GM12878 (cell line): ENCODE results near the gene HAAO. TPM values are rescaled to one million over a fixed set of nuclear protein-coding genes. Genes with fewer than 3 reads are reported as not detected.

Experiments
- ATAC-seq: fragments of 200-7000 bp; cut with Tn5 transposase; 3 replicates; pipeline ENCODE4 v1.9.1; 2020; ENCODE audit warnings: mild to moderate bottlenecking, moderate library complexity
- BruUV-seq: library from RNA; stranded (reverse); fragments of 400-500 nt; replicated peaks from 2 replicates; lab custom pipeline; 2021; lab: Mats Ljungman, UMichigan
- CTCF ChIA-PET: fragments of 300-600 bp; sonication (Branson Sonifier 250); formaldehyde crosslinking; extraction: SDS; loops from one replicate; lab custom pipeline; 2021; ENCODE audit warnings: inconsistent platforms; lab: Yijun Ruan, JAX
- POLR2A ChIA-PET: fragments of 350-600 bp; formaldehyde crosslinking; extraction: SDS; loops from one replicate; lab custom pipeline; 2021; ENCODE audit warnings: inconsistent platforms; lab: Charles Lee
- RAD21 ChIA-PET: fragments of 300-600 bp; sonication (Branson Sonifier 250); formaldehyde crosslinking; loops from one replicate; lab custom pipeline; 2023; ENCODE audit warnings: antibody characterized with exemption; ENCODE audit not compliant: unreplicated experiment; lab: Charles Lee
- SMC1A ChIA-PET: fragments of 300-600 bp; sonication (Branson Sonifier 250); formaldehyde crosslinking; loops from one replicate; lab custom pipeline; 2023; ENCODE audit not compliant: unreplicated experiment, uncharacterized antibody; lab: Charles Lee
- DNase-seq: peaks from one replicate; pipeline ENCODE4 v3.0.0-alpha.2; 2011; ENCODE audit warnings: low read depth, low spot score
- FAIRE-seq: peaks from 3 replicates; lab custom pipeline; 2011; peaks lifted over from hg19 to GRCh38; lab: Jason Lieb, UNC
- H2AFZ ChIP-seq: 2 replicates; pipeline ENCODE4 v1.6.0; 2011; ENCODE audit warnings: low read depth, low read length, control low read depth; ENCODE audit not compliant: control insufficient read depth
- H3K27ac ChIP-seq: 2 replicates; pipeline ENCODE4 v1.5.1; 2011; ENCODE audit warnings: control low read depth; ENCODE audit not compliant: control insufficient read depth, insufficient read depth
- H3K27me3 ChIP-seq, 2 experiments: replicated peaks in 1 of 2; 2 replicates each; pipeline versions ENCODE4 v1.6.0 to v1.6.1; 2011; ENCODE audit warnings: low read length in 1 of 2; ENCODE audit not compliant: control insufficient read depth in 2 of 2, insufficient read depth in 2 of 2
- H3K36me3 ChIP-seq, 2 experiments: 2 replicates each; pipeline ENCODE4 v1.5.1; 2011; ENCODE audit warnings: low read length in 1 of 2; ENCODE audit not compliant: control insufficient read depth in 2 of 2, insufficient read depth in 2 of 2
- H3K4me1 ChIP-seq: 2 replicates; pipeline ENCODE4 v1.6.1; 2011; ENCODE audit warnings: mild to moderate bottlenecking, low read length, moderate library complexity, mixed read lengths; ENCODE audit not compliant: control insufficient read depth, insufficient read depth
- H3K4me2 ChIP-seq: 2 replicates; pipeline ENCODE4 v1.6.0; 2011; ENCODE audit warnings: control low read depth; ENCODE audit not compliant: control insufficient read depth, insufficient read depth
- H3K4me3 ChIP-seq: fragments of 200-600 bp; sonication (generic); 2 replicates; pipeline ENCODE4 v1.5.1; 2016
- H3K79me2 ChIP-seq: 2 replicates; pipeline ENCODE4 v1.6.0; 2011; ENCODE audit warnings: low read length; ENCODE audit not compliant: control insufficient read depth, insufficient read depth
- H3K9ac ChIP-seq: 2 replicates; pipeline ENCODE4 v1.8.0; 2011; ENCODE audit warnings: low read length, control low read depth, mixed read lengths; ENCODE audit not compliant: control insufficient read depth, insufficient read depth
- H3K9me3 ChIP-seq: replicated peaks from 3 replicates; pipeline ENCODE4 v1.5.1; 2011; ENCODE audit warnings: mild to moderate bottlenecking, low read length; ENCODE audit not compliant: control insufficient read depth, insufficient read depth
- H4K20me1 ChIP-seq: 2 replicates; pipeline ENCODE4 v1.6.0; 2011; ENCODE audit not compliant: control insufficient read depth, insufficient read depth
- ATF3 ChIP-seq: IDR thresholded peaks from 2 replicates; pipeline ENCODE4 v1.6.1; 2011; ENCODE audit warnings: low read depth, mild to moderate bottlenecking, low read length, moderate library complexity, borderline replicate concordance; ENCODE audit errors: extremely low read depth
- ATF7 ChIP-seq: fragments of 450-650 bp; IDR thresholded peaks from 2 replicates; pipeline ENCODE4 v1.6.1; 2016; ENCODE audit warnings: low read depth, mild to moderate bottlenecking
- BACH1 ChIP-seq: fragments of 450-650 bp; IDR thresholded peaks from 2 replicates; pipeline ENCODE4 v1.6.1; 2017; ENCODE audit warnings: mild to moderate bottlenecking, borderline replicate concordance
- CREB1 ChIP-seq: IDR thresholded peaks from 2 replicates; pipeline ENCODE4 v1.6.1; 2012; ENCODE audit warnings: low read depth, mild to moderate bottlenecking, inconsistent platforms
- CREM ChIP-seq: IDR thresholded peaks from 2 replicates; pipeline ENCODE4 v1.6.1; 2014; ENCODE audit warnings: antibody characterized with exemption, low read depth
- IKZF1 ChIP-seq: fragments of 450-650 bp; conservative IDR thresholded peaks from 2 replicates; pipeline ENCODE4 v1.6.1; 2017; ENCODE audit warnings: antibody characterized with exemption, mild to moderate bottlenecking
- IRF3 ChIP-seq: fragments of 450-650 bp; IDR thresholded peaks from 2 replicates; pipeline ENCODE4 v1.6.1; 2014; ENCODE audit warnings: mild to moderate bottlenecking
- KAT2A ChIP-seq: conservative IDR thresholded peaks from 2 replicates; pipeline ENCODE4 v1.6.1; 2011; ENCODE audit warnings: low read depth, low read length; ENCODE audit not compliant: control insufficient read depth
- NFIC ChIP-seq: IDR thresholded peaks from 2 replicates; pipeline ENCODE4 v1.6.1; 2012; ENCODE audit warnings: low read depth, mild to moderate bottlenecking, inconsistent platforms, low read length, moderate library complexity
- PAX8 ChIP-seq: fragments of 450-650 bp; IDR thresholded peaks from 2 replicates; pipeline ENCODE4 v1.6.1; 2017; ENCODE audit warnings: mild to moderate bottlenecking, moderate library complexity
- SIX5 ChIP-seq: IDR thresholded peaks from 2 replicates; pipeline ENCODE4 v1.6.1; 2011; ENCODE audit warnings: mild to moderate bottlenecking, low read depth, low read length, moderate library complexity; ENCODE audit not compliant: severe bottlenecking
- TCF3 ChIP-seq: IDR thresholded peaks from 2 replicates; pipeline ENCODE4 v1.6.1; 2012; ENCODE audit warnings: low read depth, mild to moderate bottlenecking, low read length, borderline replicate concordance; ENCODE audit not compliant: insufficient read depth
- WGBS: methylation state at CpG from one replicate; pipeline ENCODE4 v1.1.6; 2016; ENCODE audit warnings: low lambda C conversion rate; ENCODE audit not compliant: insufficient replicate concordance, insufficient coverage; ENCODE audit errors: missing lambda C conversion rate; 5-methylcytosine and 5-hydroxymethylcytosine counted together
- in situ Hi-C: fragments of 300-500 bp; cut with MboI; formaldehyde crosslinking; loops from 9 replicates; pipeline ENCODE4 v1.14.3; 2018; ENCODE audit warnings: mixed read lengths
- intact Hi-C: fragments of 100-400 bp; cut with micrococcal nuclease; formaldehyde crosslinking; loops from one replicate; pipeline ENCODE4 v1.14.2; 2022; ENCODE audit not compliant: unreplicated experiment
- polyA plus RNA-seq, 11 experiments: library from polyadenylated mRNA; depleted of rRNA in 4 of 11; unstranded in 6 of 11; stranded (reverse) in 5 of 11; fragments of >200 nt; fragmentation: Nextera tagmentation in 4 of 11; fragmentation: Illumina TruSeq in 1 of 11; extraction: Ambion mirVana in 4 of 11; extraction: Trizol in 1 of 11; gene quantifications; 1 replicate in 1 of 11; 2 replicates in 10 of 11; pipeline versions ENCODE4 v1.2.1 to v1.2.3, GENCODE V29; 2011 to 2016; ENCODE audit warnings: inconsistent platforms in 2 of 11, missing spikeins in 2 of 11, low read depth in 1 of 11
- total RNA-seq, 4 experiments: library from RNA; depleted of rRNA in 3 of 4; stranded (reverse); fragments of >200 nt in 3 of 4; fragmentation: Illumina TruSeq in 1 of 4; extraction: Trizol in 1 of 4; gene quantifications; 2 replicates each; pipeline versions ENCODE4 v1.2.1 to v1.2.3, GENCODE V29; 2013 to 2021
- TF ChIP-seq, protein P1 (sequence below): fragments of 150-350 bp; IDR thresholded peaks from 2 replicates; pipeline ENCODE4 v1.6.1; 2016; ENCODE audit warnings: low read depth, low read length

HAAO gene
- total and polyA plus RNA-seq, 10 of the 15 experiments (the other 5 are each of a cell fraction or from before 2014, with no cell fraction given) = 4.3 to 58.7 (median 26.8) TPM

DNA sequence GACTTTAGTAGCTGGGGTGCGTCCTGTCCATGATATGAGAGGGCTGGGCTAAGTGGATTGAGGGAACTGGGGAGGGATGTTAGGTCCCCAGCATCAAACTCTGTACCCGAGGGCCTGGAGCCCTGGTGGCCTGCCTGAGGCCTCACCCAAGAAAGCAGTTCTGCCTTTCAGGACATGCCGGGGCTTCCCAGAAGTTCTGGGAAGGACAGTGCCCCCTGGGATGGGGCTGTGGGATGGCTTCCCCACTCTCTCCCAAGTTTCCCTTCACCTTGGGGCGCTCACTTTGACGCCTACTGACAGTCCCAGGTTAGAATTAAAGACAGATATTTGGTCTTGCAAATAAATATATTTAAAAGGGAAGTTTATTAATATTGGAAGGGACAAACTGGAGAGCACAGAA is 30.2 kb downstream of the HAAO start:
- POLR2A ChIA-PET = no interaction called here
- ATAC-seq = no peak
- no peak overlapping the region for H2AFZ ChIP-seq
- no peaks in the 10 kb centered on the region for H3K27me3 ChIP-seq
- no peaks in the 10 kb centered on the region for H3K79me2 ChIP-seq
- H4K20me1 ChIP-seq = no peaks in the 10 kb centered on the region
- no TSS peak for BruUV-seq
- TF ChIP-seq PAX8 = no peak
- TF ChIP-seq CREM = no peak
- TF ChIP-seq IRF3 = no peak
- TF ChIP-seq CREB1 = no peak
- TF ChIP-seq, all 136 proteins: peak for 0
- FAIRE-seq (no peak), DNase-seq (no peak)
- 94% methylated on average over 5 of the region's 5 CpGs for WGBS
- Histone ChIP-seq H3K9ac (no peak overlapping the region), H3K9me3 (no peaks in the 10 kb centered on the region), H3K27ac (no peak overlapping the region), H3K4me1 (no peaks in the 10 kb centered on the region), H3K4me2 (no peak overlapping the region), H3K36me3 (no peaks in the 10 kb centered on the region; a peak in 1 of 4 replicates), H3K4me3 (no peak overlapping the region)
- CTCF ChIA-PET = no interaction called here
- SMC1A ChIA-PET = no interaction called here
- in situ Hi-C loops (no loop called here), intact Hi-C loops (no loop called here)
- RAD21 ChIA-PET = no interaction called here

GRCh38 chr2:42761554-42761953 is 30.8 kb downstream of the HAAO start:
- Histone ChIP-seq H3K27me3 (no peaks in the 10 kb centered on the region), H3K79me2 (no peaks in the 10 kb centered on the region), H2AFZ (no peak overlapping the region), H3K27ac (no peak overlapping the region), H3K9ac (no peak overlapping the region), H3K36me3 (no peaks in the 10 kb centered on the region; a peak in 1 of 4 replicates), H3K4me1 (no peaks in the 10 kb centered on the region), H3K4me3 (no peak overlapping the region), H3K9me3 (no peaks in the 10 kb centered on the region), H4K20me1 (no peaks in the 10 kb centered on the region), H3K4me2 (no peak overlapping the region)
- intact Hi-C loops = no loop called here
- POLR2A ChIA-PET = no interaction called here
- BruUV-seq = no TSS peak
- FAIRE-seq (no peak), ATAC-seq (no peak), DNase-seq (no peak)
- RAD21 ChIA-PET = no interaction called here
- TF ChIP-seq SIX5 = no peak
- TF ChIP-seq BACH1 = no peak
- TF ChIP-seq NFIC = no peak
- no peak for TF ChIP-seq KAT2A
- TF ChIP-seq, protein P1, sequence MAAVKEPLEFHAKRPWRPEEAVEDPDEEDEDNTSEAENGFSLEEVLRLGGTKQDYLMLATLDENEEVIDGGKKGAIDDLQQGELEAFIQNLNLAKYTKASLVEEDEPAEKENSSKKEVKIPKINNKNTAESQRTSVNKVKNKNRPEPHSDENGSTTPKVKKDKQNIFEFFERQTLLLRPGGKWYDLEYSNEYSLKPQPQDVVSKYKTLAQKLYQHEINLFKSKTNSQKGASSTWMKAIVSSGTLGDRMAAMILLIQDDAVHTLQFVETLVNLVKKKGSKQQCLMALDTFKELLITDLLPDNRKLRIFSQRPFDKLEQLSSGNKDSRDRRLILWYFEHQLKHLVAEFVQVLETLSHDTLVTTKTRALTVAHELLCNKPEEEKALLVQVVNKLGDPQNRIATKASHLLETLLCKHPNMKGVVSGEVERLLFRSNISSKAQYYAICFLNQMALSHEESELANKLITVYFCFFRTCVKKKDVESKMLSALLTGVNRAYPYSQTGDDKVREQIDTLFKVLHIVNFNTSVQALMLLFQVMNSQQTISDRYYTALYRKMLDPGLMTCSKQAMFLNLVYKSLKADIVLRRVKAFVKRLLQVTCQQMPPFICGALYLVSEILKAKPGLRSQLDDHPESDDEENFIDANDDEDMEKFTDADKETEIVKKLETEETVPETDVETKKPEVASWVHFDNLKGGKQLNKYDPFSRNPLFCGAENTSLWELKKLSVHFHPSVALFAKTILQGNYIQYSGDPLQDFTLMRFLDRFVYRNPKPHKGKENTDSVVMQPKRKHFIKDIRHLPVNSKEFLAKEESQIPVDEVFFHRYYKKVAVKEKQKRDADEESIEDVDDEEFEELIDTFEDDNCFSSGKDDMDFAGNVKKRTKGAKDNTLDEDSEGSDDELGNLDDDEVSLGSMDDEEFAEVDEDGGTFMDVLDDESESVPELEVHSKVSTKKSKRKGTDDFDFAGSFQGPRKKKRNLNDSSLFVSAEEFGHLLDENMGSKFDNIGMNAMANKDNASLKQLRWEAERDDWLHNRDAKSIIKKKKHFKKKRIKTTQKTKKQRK = no peak
- no peak for TF ChIP-seq ATF3
- no peak for TF ChIP-seq ATF7
- TF ChIP-seq TCF3 = no peak
- TF ChIP-seq IKZF1 = no peak
- SMC1A ChIA-PET = no interaction called here
- CTCF ChIA-PET = no interaction called here
- 75% methylated on average over 9 of the region's 9 CpGs for WGBS
- in situ Hi-C loops = no loop called here
